ENCODE data around the gene ACSS2. TPM values are rescaled to one million over a fixed set of nuclear protein-coding genes. Genes with fewer than 3 reads are reported as not detected.
A peak's percentile ranks its signal among the peaks of the same experiment; 100 is the strongest.

ACSS2 gene
- polyA plus RNA-seq, 3 donors from 2014 or later = 1.5 to 4.9 (median 3.5) TPM

- Mint-ChIP-seq H3K27ac (peak overlapping the region in 1 of 6 donors; percentile 97), H3K9me3 (no peaks in the 10 kb centered on the region), H3K36me3 (peaks cover 4 to 13% (median 5%) of the 10 kb centered on the region in 3 donors), H3K4me1 (peaks cover 21 to 25% of the 10 kb centered on the region in 2 donors), H3K4me3 (peak overlapping the region in 3 of 5 donors; percentile 20 to 58 (median 24)), H3K27me3 (ENCODE audit: low read depth in 3 of 3) (peaks cover 6 to 11% (median 6%) of the 10 kb centered on the region in 3 donors)
- no peak for DNase-seq
Observed at GRCh38 chr20:34953960-34954359, 77.5 kb downstream of the ACSS2 start.

GRCh38 chr20:34954904-34955230 is 78.5 kb downstream of the ACSS2 start:
- no peak for DNase-seq
- Mint-ChIP-seq H3K9me3 (no peaks in the 10 kb centered on the region), H3K27ac (peak overlapping the region; percentile 94 to 97 (median 96))

GRCh38 chr20:34955231-34956040 is 79.0 kb downstream of the ACSS2 start, which contains the start of the genes GSS and MYH7B:
Gene GSS, minus strand, starts transcription at chr20:34955806. Its CDS starts 3,954 bp downstream, at chr20:34951852.
Gene MYH7B, plus strand, starts transcription at chr20:34955868. Its CDS starts 22,138 bp downstream, at chr20:34978006.
- H3K9me3 Mint-ChIP-seq = no peaks in the 10 kb centered on the region
- H3K4me3 Mint-ChIP-seq = peak within 1 kb of the TSS; percentile 90 to 99 (median 96)
- H3K4me1 Mint-ChIP-seq = peaks cover 21 to 25% of the 10 kb centered on the region in 2 donors
- DNase-seq = peak; percentile 96
- H3K36me3 Mint-ChIP-seq = no peaks in the 10 kb centered on the region
- peak within 1 kb of the TSS; percentile 94 to 97 (median 96) for H3K27ac Mint-ChIP-seq
- peaks cover 6 to 11% (median 6%) of the 10 kb centered on the region in 3 donors for H3K27me3 Mint-ChIP-seq (ENCODE audit: low read depth in 3 of 3)

More at GRCh38 chr20:34954904-34955230, 78.5 kb downstream of the ACSS2 start:
- Mint-ChIP-seq H3K36me3 (peaks cover 0 to 4% (median 0%) of the 10 kb centered on the region in 3 donors), H3K4me1 (peaks cover 21 to 25% of the 10 kb centered on the region in 2 donors), H3K4me3 (peak overlapping the region; percentile 90 to 99 (median 96)), H3K27me3 (ENCODE audit: low read depth in 3 of 3) (peaks cover 6 to 11% (median 6%) of the 10 kb centered on the region in 3 donors)

- peaks cover 6 to 13% (median 6%) of the 10 kb centered on the region in 3 donors for H3K27me3 Mint-ChIP-seq (ENCODE audit: low read depth in 3 of 3)
- H3K4me1 Mint-ChIP-seq = peaks cover 21 to 25% of the 10 kb centered on the region in 2 donors
- H3K36me3 Mint-ChIP-seq = no peaks in the 10 kb centered on the region
- no peak for DNase-seq
- H3K9me3 Mint-ChIP-seq = no peaks in the 10 kb centered on the region
- H3K4me3 Mint-ChIP-seq = peak overlapping the region; percentile 90 to 99 (median 96)
- H3K27ac Mint-ChIP-seq = peak overlapping the region; percentile 94 to 97 (median 96)
Observed at GRCh38 chr20:34956041-34956458, 79.6 kb downstream of the ACSS2 start.

GRCh38 chr20:34956751-34957472 is 80.5 kb downstream of the ACSS2 start:
- Mint-ChIP-seq H3K36me3 (no peaks in the 10 kb centered on the region), H3K4me1 (peaks cover 21 to 25% of the 10 kb centered on the region in 2 donors), H3K27me3 (ENCODE audit: low read depth in 3 of 3) (peaks cover 6 to 13% (median 6%) of the 10 kb centered on the region in 3 donors), H3K4me3 (peak overlapping the region in 3 of 5 donors; percentile 24 to 96 (median 90)), H3K9me3 (no peaks in the 10 kb centered on the region), H3K27ac (peak overlapping the region in 3 of 6 donors; percentile 94 to 97 (median 96))
- no peak for DNase-seq

- Mint-ChIP-seq H3K36me3 (no peaks in the 10 kb centered on the region), H3K9me3 (no peaks in the 10 kb centered on the region), H3K4me3 (no peak overlapping the region), H3K27ac (no peak overlapping the region), H3K27me3 (ENCODE audit: low read depth in 3 of 3) (peaks cover 0 to 3% (median 2%) of the 10 kb centered on the region in 3 donors), H3K4me1 (no peaks in the 10 kb centered on the region)
- DNase-seq = no peak
Observed at GRCh38 chr20:34964486-34964885, 88.1 kb downstream of the ACSS2 start.

- H3K27ac Mint-ChIP-seq = no peak overlapping the region
- DNase-seq = no peak
- H3K4me3 Mint-ChIP-seq = no peak overlapping the region
- no peaks in the 10 kb centered on the region for H3K36me3 Mint-ChIP-seq
- H3K9me3 Mint-ChIP-seq = no peaks in the 10 kb centered on the region
- no peaks in the 10 kb centered on the region for H3K4me1 Mint-ChIP-seq
- peaks cover 0 to 3% (median 2%) of the 10 kb centered on the region in 3 donors for H3K27me3 Mint-ChIP-seq (ENCODE audit: low read depth in 3 of 3)
Observed at GRCh38 chr20:34965051-34965450, 88.6 kb downstream of the ACSS2 start.

GRCh38 chr20:34967421-34967820 is 91.0 kb downstream of the ACSS2 start:
- Mint-ChIP-seq H3K27me3 (ENCODE audit: low read depth in 3 of 3) (peaks cover 0 to 2% (median 1%) of the 10 kb centered on the region in 3 donors), H3K27ac (no peak overlapping the region), H3K36me3 (no peaks in the 10 kb centered on the region), H3K4me1 (no peaks in the 10 kb centered on the region), H3K4me3 (no peak overlapping the region), H3K9me3 (no peaks in the 10 kb centered on the region)
- no peak for DNase-seq

GRCh38 chr20:34968042-34968775 is 91.8 kb downstream of the ACSS2 start:
- no peak for DNase-seq
- Mint-ChIP-seq H3K9me3 (no peaks in the 10 kb centered on the region), H3K27me3 (ENCODE audit: low read depth in 3 of 3) (peaks cover 0 to 2% (median 1%) of the 10 kb centered on the region in 3 donors), H3K4me3 (no peak overlapping the region), H3K27ac (no peak overlapping the region), H3K4me1 (no peaks in the 10 kb centered on the region), H3K36me3 (no peaks in the 10 kb centered on the region)

GRCh38 chr20:34970193-34970840 is 93.9 kb downstream of the ACSS2 start:
- Mint-ChIP-seq H3K27me3 (ENCODE audit: low read depth in 3 of 3) (peaks cover 0 to 1% (median 0%) of the 10 kb centered on the region in 3 donors), H3K36me3 (no peaks in the 10 kb centered on the region), H3K4me3 (no peak overlapping the region), H3K9me3 (no peaks in the 10 kb centered on the region), H3K27ac (no peak overlapping the region), H3K4me1 (no peaks in the 10 kb centered on the region)
- DNase-seq = no peak

GRCh38 chr20:34970846-34971560 is 94.6 kb downstream of the ACSS2 start:
- no peak for DNase-seq
- Mint-ChIP-seq H3K9me3 (no peaks in the 10 kb centered on the region), H3K36me3 (no peaks in the 10 kb centered on the region), H3K27me3 (ENCODE audit: low read depth in 3 of 3) (no peaks in the 10 kb centered on the region), H3K4me1 (no peaks in the 10 kb centered on the region), H3K27ac (no peak overlapping the region), H3K4me3 (no peak overlapping the region)

GRCh38 chr20:34971561-34972235 is 95.3 kb downstream of the ACSS2 start:
- no peaks in the 10 kb centered on the region for H3K9me3 Mint-ChIP-seq
- H3K4me1 Mint-ChIP-seq = no peaks in the 10 kb centered on the region
- DNase-seq = no peak
- H3K27ac Mint-ChIP-seq = no peak overlapping the region
- H3K4me3 Mint-ChIP-seq = no peak overlapping the region
- H3K36me3 Mint-ChIP-seq = no peaks in the 10 kb centered on the region
- H3K27me3 Mint-ChIP-seq (ENCODE audit: low read depth in 3 of 3) = peaks cover 0 to 4% (median 0%) of the 10 kb centered on the region in 3 donors
